GM18499 (cell line): Measurements from ENCODE around the gene PCTP.

Source experiments
- ATAC-seq: cut with Tn5 transposase; IDR thresholded peaks from one replicate; pipeline ENCODE4 v1.9.1; 2021; ENCODE audit warnings: moderate number of reproducible peaks; ENCODE audit not compliant: insufficient read depth, unreplicated experiment

PCTP gene

GRCh38 chr17:55784666-55785065 lies 33.8 kb downstream of the PCTP start:
- ATAC-seq, result no peak

GRCh38 chr17:55785181-55785580 lies 34.3 kb downstream of the PCTP start:
- no peak for ATAC-seq

- ATAC-seq, result no peak
Measured at GRCh38 chr17:55793272-55793671, 42.4 kb downstream of the PCTP start.

GRCh38 chr17:55794725-55795482 lies 44.1 kb downstream of the PCTP start:
- no peak for ATAC-seq

- ATAC-seq, result no peak
Measured at GRCh38 chr17:55806745-55807495, 56.1 kb downstream of the PCTP start.

GRCh38 chr17:55811536-55811935 lies 60.7 kb downstream of the PCTP start:
- no peak for ATAC-seq

GRCh38 chr17:55812323-55812722 lies 61.5 kb downstream of the PCTP start:
- ATAC-seq, result no peak

- ATAC-seq, result no peak
Measured at GRCh38 chr17:55813944-55814343, 63.1 kb downstream of the PCTP start.

GRCh38 chr17:55814377-55814776 lies 63.5 kb downstream of the PCTP start:
- ATAC-seq, result no peak

- ATAC-seq, result no peak
Measured at GRCh38 chr17:55816532-55817396, 65.9 kb downstream of the PCTP start.

GRCh38 chr17:55817397-55817709 lies 66.5 kb downstream of the PCTP start:
- ATAC-seq, result no peak

- no peak for ATAC-seq
Measured at GRCh38 chr17:55818026-55818425, 67.2 kb downstream of the PCTP start.

GRCh38 chr17:55818451-55819375 lies 67.9 kb downstream of the PCTP start:
- no peak for ATAC-seq

GRCh38 chr17:55820675-55821074 lies 69.8 kb downstream of the PCTP start:
- ATAC-seq, result no peak

- ATAC-seq, result no peak
Measured at GRCh38 chr17:55822028-55822427, 71.2 kb downstream of the PCTP start.

GRCh38 chr17:55825213-55825612 lies 74.4 kb downstream of the PCTP start:
- ATAC-seq, result no peak
